HEK293 (cell line): ENCODE results near the gene EGFL8.

Experiments used
- CTCF ChIA-PET: fragments of 350-600 bp; formaldehyde crosslinking; extraction: SDS; loops from one replicate; lab custom pipeline; 2021; ENCODE audit warnings: antibody characterized with exemption; lab: Yijun Ruan, JAX
- POLR2A ChIA-PET: fragments of 300-600 bp; formaldehyde crosslinking; extraction: SDS; loops from one replicate; lab custom pipeline; 2020; ENCODE audit warnings: antibody characterized with exemption, inconsistent platforms; lab: Yijun Ruan, JAX
- H3K27ac ChIP-seq: fragments of 200-500 bp; sonication (Bioruptor generic); 2 replicates; pipeline ENCODE4 v1.5.1; 2014; ENCODE audit warnings: low read depth, low read length, control low read depth, inconsistent platforms; ENCODE audit errors: extremely low read depth
- H3K36me3 ChIP-seq, 2 experiments: fragments of 200-500 bp in 1 of 2; sonication (Bioruptor generic) in 1 of 2; 1 replicate in 1 of 2; 2 replicates in 1 of 2; pipeline ENCODE4 v1.5.1; 2014 to 2017; ENCODE audit warnings: inconsistent platforms in 2 of 2, low read length in 2 of 2; ENCODE audit not compliant: control insufficient read depth in 2 of 2, insufficient read depth in 1 of 2
- H3K4me1 ChIP-seq: fragments of 200-500 bp; sonication (Bioruptor generic); 2 replicates; pipeline ENCODE4 v1.5.1; 2014; ENCODE audit warnings: mild to moderate bottlenecking, low read length, inconsistent platforms; ENCODE audit not compliant: control insufficient read depth, insufficient read depth
- H3K4me3 ChIP-seq: 2 replicates; pipeline ENCODE4 v1.5.1; 2011; ENCODE audit warnings: low read depth, mild to moderate bottlenecking, control low read depth, low read length, moderate library complexity
- H3K9me3 ChIP-seq: fragments of 200-500 bp; sonication (Bioruptor generic); 2 replicates; pipeline ENCODE4 v1.5.1; 2014; ENCODE audit warnings: low read depth, low read length, inconsistent platforms; ENCODE audit not compliant: control insufficient read depth, insufficient read depth
- BCL6B ChIP-seq: fragments of 450-650 bp; formaldehyde crosslinking; IDR thresholded peaks from 2 replicates; pipeline ENCODE4 v1.5.1; 2017; ENCODE audit warnings: missing biosample characterization, missing genetic modification characterization
- HOXA7 ChIP-seq: sonication (generic); formaldehyde crosslinking; IDR thresholded peaks from 2 replicates; pipeline ENCODE4 v1.8.1; 2022; ENCODE audit warnings: missing genetic modification reagents, borderline replicate concordance
- ZBTB11 ChIP-seq: fragments of 450-650 bp; formaldehyde crosslinking; conservative IDR thresholded peaks from 2 replicates; pipeline ENCODE4 v1.5.1; 2016; ENCODE audit warnings: low read depth, missing biosample characterization, missing genetic modification characterization
- ZBTB7A ChIP-seq: fragments of 450-650 bp; formaldehyde crosslinking; IDR thresholded peaks from 2 replicates; pipeline ENCODE4 v1.5.1; 2016; ENCODE audit warnings: low read depth, missing biosample characterization, missing genetic modification characterization
- ZNF132 ChIP-seq: fragments of 450-650 bp; formaldehyde crosslinking; IDR thresholded peaks from 2 replicates; pipeline ENCODE4 v1.5.1; 2017; ENCODE audit warnings: missing biosample characterization, missing genetic modification characterization, borderline replicate concordance
- ZNF148 ChIP-seq: fragments of 450-650 bp; formaldehyde crosslinking; IDR thresholded peaks from 2 replicates; pipeline ENCODE4 v1.5.0; 2017; ENCODE audit warnings: missing biosample characterization, missing genetic modification characterization, borderline replicate concordance
- ZNF175 ChIP-seq: fragments of 450-650 bp; formaldehyde crosslinking; IDR thresholded peaks from 2 replicates; pipeline ENCODE4 v1.5.1; 2016; ENCODE audit warnings: missing biosample characterization, missing genetic modification characterization
- ZNF266 ChIP-seq: fragments of 450-650 bp; formaldehyde crosslinking; IDR thresholded peaks from 2 replicates; pipeline ENCODE4 v1.5.1; 2016; ENCODE audit warnings: missing biosample characterization, missing genetic modification characterization, low read depth
- ZNF274 ChIP-seq, 2 experiments: fragments of 200-500 bp in 1 of 2; fragments of 450-650 bp in 1 of 2; sonication (Bioruptor generic) in 1 of 2; formaldehyde crosslinking in 1 of 2; IDR thresholded peaks; 2 replicates each; pipeline versions ENCODE4 v1.5.1 to v1.6.1; 2014 to 2016; ENCODE audit warnings: borderline replicate concordance in 1 of 2, inconsistent platforms in 1 of 2, low read length in 1 of 2, missing biosample characterization in 1 of 2, missing genetic modification characterization in 1 of 2
- ZNF510 ChIP-seq: fragments of 450-650 bp; formaldehyde crosslinking; IDR thresholded peaks from 2 replicates; pipeline ENCODE4 v1.5.1; 2018; ENCODE audit warnings: mild to moderate bottlenecking, missing genetic modification characterization, missing biosample characterization; ENCODE audit not compliant: insufficient replicate concordance
- ZNF518A ChIP-seq: fragments of 450-650 bp; formaldehyde crosslinking; conservative IDR thresholded peaks from 2 replicates; pipeline ENCODE4 v1.5.1; 2016; ENCODE audit warnings: low read depth, missing biosample characterization, missing genetic modification characterization

The EGFL8 gene

GRCh38 chr6:32131439-32131948, 32.9 kb upstream of the EGFL8 start:
- POLR2A ChIA-PET, result interaction anchor here (2.8 to 4.2 kb wide), 3 partner anchors 14 to 45 kb away, joined by 26 to 38 read pairs (median 38); partner anchors contain the start of genes AGPAT1 and PRRT1
- CTCF ChIA-PET, result interaction anchor here (5.6 kb wide), 1 partner anchor 13 kb away, joined by 65 read pairs; no protein-coding TSS in a partner anchor
- Histone ChIP-seq H3K27ac (no peak overlapping the region), H3K4me3 (no peak overlapping the region), H3K9me3 (no peaks in the 10 kb centered on the region), H3K4me1 (peaks cover 13% of the 10 kb centered on the region), H3K36me3 (peaks cover 1 to 3% of the 10 kb centered on the region in 2 experiments; a peak in 2 of 3 replicates)
- TF ChIP-seq ZBTB11 (tag by site-specific recombination) (no peak), ZNF266 (tag by site-specific recombination) (no peak), ZNF148 (tag by site-specific recombination) (no peak), BCL6B (tag by site-specific recombination) (no peak), ZNF132 (tag by site-specific recombination) (no peak), ZBTB7A (tag by site-specific recombination) (no peak), HOXA7 (CRISPR knock-in tag) (no peak), ZNF510 (no peak), ZNF175 (tag by site-specific recombination) (no peak), ZNF274 (IDR thresholded peaks at IDR 0.05; ENCODE audit: low read length) (no peak), ZNF274 (tag by site-specific recombination; IDR thresholded peaks at IDR 0.05; ENCODE audit: borderline replicate concordance) (no peak), ZNF518A (tag by site-specific recombination) (no peak)
